ENCODE data around the gene ADAM23.

GRCh38 chr2:206480161-206480560, 36.8 kb downstream of the ADAM23 start:
- no peak for TF ChIP-seq ETV6 (CRISPR knock-in tag; IDR thresholded peaks at IDR 0.05)
- TF ChIP-seq JUN (CRISPR knock-in tag; IDR thresholded peaks at IDR 0.05), result no peak
- TF ChIP-seq ESRRA (CRISPR knock-in tag; IDR thresholded peaks at IDR 0.05; ENCODE audit: borderline replicate concordance), result no peak
- no peak for TF ChIP-seq E2F5 (CRISPR knock-in tag; IDR thresholded peaks at IDR 0.05)

Measured in WTC11 (cell line).